ENCODE data around the gene SPATA6.
"Not testable (repeated sequence)": the region's sequence is repeated elsewhere in the genome, so short reads cannot be mapped to it uniquely, and the experiment has no call there.

The SPATA6 gene

DNA sequence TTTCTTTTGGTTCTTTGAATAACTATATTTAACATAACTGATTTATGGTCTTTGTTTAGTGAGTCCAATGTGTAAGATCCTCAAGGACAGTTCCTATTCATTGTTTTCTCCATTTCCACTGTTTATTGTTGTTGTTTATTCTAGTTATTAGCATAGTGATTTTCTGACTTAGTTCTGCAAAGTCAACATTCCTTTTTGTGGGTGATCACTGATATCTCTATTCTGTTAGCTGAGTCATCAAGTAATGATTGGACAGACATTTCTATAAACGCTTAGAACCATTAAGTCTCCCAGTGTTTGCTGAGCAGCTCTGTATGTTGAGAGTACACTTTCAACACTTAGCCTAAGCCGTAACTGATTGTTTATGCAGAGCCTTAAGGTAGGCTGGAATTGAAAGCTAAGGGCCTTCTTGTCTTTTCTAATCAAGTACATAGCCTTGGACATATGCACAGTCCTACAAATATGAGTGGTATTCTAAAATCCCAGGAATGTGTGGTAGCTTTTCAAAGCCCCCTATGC, 162.4 kb downstream of the SPATA6 start:
- Histone ChIP-seq H3K4me3 (ENCODE audit: low read depth in 1 of 5, low read length in 5 of 5) (no peak overlapping the region), H3K9ac (ENCODE audit: low read length in 5 of 5) (no peak overlapping the region), H3K36me3 (ENCODE audit: control insufficient read depth in 5 of 5, insufficient read depth in 5 of 5, low read length in 5 of 5) (peaks cover 0 to 7% (median 4%) of the 10 kb centered on the region in 5 donors), H3K27ac (ENCODE audit: low read depth, low read length) (no peak overlapping the region), H3K27me3 (ENCODE audit: control insufficient read depth in 5 of 5, insufficient read depth in 4 of 5, low read length in 5 of 5) (no peaks in the 10 kb centered on the region), H3K9me3 (ENCODE audit: control insufficient read depth in 5 of 5, low read length in 5 of 5) (peaks cover 0 to 8% (median 0%) of the 10 kb centered on the region in 5 donors), H3K4me1 (ENCODE audit: control insufficient read depth in 5 of 5, insufficient read depth in 5 of 5, low read length in 5 of 5) (no peaks in the 10 kb centered on the region)

- H3K36me3 ChIP-seq (ENCODE audit: control insufficient read depth in 5 of 5, insufficient read depth in 5 of 5, low read length in 5 of 5), result peaks cover 0 to 13% (median 4%) of the 10 kb centered on the region in 5 donors
- H3K9ac ChIP-seq (ENCODE audit: low read length in 5 of 5), result no peak overlapping the region
- H3K27ac ChIP-seq (ENCODE audit: low read depth, low read length), result no peak overlapping the region
- H3K27me3 ChIP-seq (ENCODE audit: control insufficient read depth in 5 of 5, insufficient read depth in 4 of 5, low read length in 5 of 5), result no peaks in the 10 kb centered on the region
- H3K9me3 ChIP-seq (ENCODE audit: control insufficient read depth in 5 of 5, low read length in 5 of 5), result peaks cover 0 to 3% (median 0%) of the 10 kb centered on the region in 5 donors
- H3K4me3 ChIP-seq (ENCODE audit: low read depth in 1 of 5, low read length in 5 of 5), result no peak overlapping the region
- no peaks in the 10 kb centered on the region for H3K4me1 ChIP-seq (ENCODE audit: control insufficient read depth in 5 of 5, insufficient read depth in 5 of 5, low read length in 5 of 5)
Measured at GRCh38 chr1:48302652-48303051, 169.4 kb downstream of the SPATA6 start.

DNA sequence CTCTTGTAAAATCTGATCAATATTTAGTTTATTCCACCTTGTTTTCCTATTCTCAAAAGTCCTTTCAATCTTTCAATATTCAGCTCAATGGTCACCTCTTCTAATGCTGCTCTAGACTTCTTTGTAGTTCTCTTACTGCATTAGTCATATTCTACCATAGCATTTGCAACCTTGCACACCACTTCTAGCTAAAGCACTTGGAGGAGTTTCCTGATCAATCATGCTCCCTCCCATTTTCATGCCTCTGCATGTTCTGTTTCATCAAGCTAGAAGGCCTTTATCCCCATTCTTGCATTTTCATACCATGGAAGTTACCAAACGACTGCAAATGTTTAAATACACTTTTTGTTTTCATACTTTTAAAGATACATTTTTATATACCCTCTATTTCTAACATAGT, 177.3 kb downstream of the SPATA6 start:
- Histone ChIP-seq H3K36me3 (ENCODE audit: control insufficient read depth in 5 of 5, insufficient read depth in 5 of 5, low read length in 5 of 5) (peaks cover 0 to 6% (median 2%) of the 10 kb centered on the region in 5 donors), H3K4me3 (ENCODE audit: low read depth in 1 of 5, low read length in 5 of 5) (no peak overlapping the region)

GRCh38 chr1:48294094-48294493, 177.9 kb downstream of the SPATA6 start:
- H3K9me3 ChIP-seq (ENCODE audit: control insufficient read depth in 5 of 5, low read length in 5 of 5); H3K9ac ChIP-seq (ENCODE audit: low read length in 5 of 5); H3K4me1 ChIP-seq (ENCODE audit: control insufficient read depth in 5 of 5, insufficient read depth in 5 of 5, low read length in 5 of 5); H3K27ac ChIP-seq (ENCODE audit: low read depth, low read length); H3K36me3 ChIP-seq (ENCODE audit: control insufficient read depth in 5 of 5, insufficient read depth in 5 of 5, low read length in 5 of 5); H3K4me3 ChIP-seq (ENCODE audit: low read depth in 1 of 5, low read length in 5 of 5); H3K27me3 ChIP-seq (ENCODE audit: control insufficient read depth in 5 of 5, insufficient read depth in 4 of 5, low read length in 5 of 5): not testable (repeated sequence)

More for the DNA sequence above, 177.3 kb downstream of the SPATA6 start:
- no peaks in the 10 kb centered on the region for H3K27me3 ChIP-seq (ENCODE audit: control insufficient read depth in 5 of 5, insufficient read depth in 4 of 5, low read length in 5 of 5)
- no peak overlapping the region for H3K9ac ChIP-seq (ENCODE audit: low read length in 5 of 5)
- no peak overlapping the region for H3K27ac ChIP-seq (ENCODE audit: low read depth, low read length)
- no peaks in the 10 kb centered on the region for H3K9me3 ChIP-seq (ENCODE audit: control insufficient read depth in 5 of 5, low read length in 5 of 5)
- peaks cover 0 to 2% (median 0%) of the 10 kb centered on the region in 5 donors for H3K4me1 ChIP-seq (ENCODE audit: control insufficient read depth in 5 of 5, insufficient read depth in 5 of 5, low read length in 5 of 5)

- Histone ChIP-seq H3K27ac (ENCODE audit: low read depth, low read length) (no peak overlapping the region), H3K9ac (ENCODE audit: low read length in 5 of 5) (no peak overlapping the region), H3K36me3 (ENCODE audit: control insufficient read depth in 5 of 5, insufficient read depth in 5 of 5, low read length in 5 of 5) (peaks cover 0 to 6% (median 2%) of the 10 kb centered on the region in 5 donors), H3K27me3 (ENCODE audit: control insufficient read depth in 5 of 5, insufficient read depth in 4 of 5, low read length in 5 of 5) (no peaks in the 10 kb centered on the region), H3K9me3 (ENCODE audit: control insufficient read depth in 5 of 5, low read length in 5 of 5) (no peaks in the 10 kb centered on the region), H3K4me3 (ENCODE audit: low read depth in 1 of 5, low read length in 5 of 5) (no peak overlapping the region), H3K4me1 (ENCODE audit: control insufficient read depth in 5 of 5, insufficient read depth in 5 of 5, low read length in 5 of 5) (peaks cover 0 to 2% (median 0%) of the 10 kb centered on the region in 5 donors)
Measured at GRCh38 chr1:48292706-48293105, 179.3 kb downstream of the SPATA6 start.

DNA sequence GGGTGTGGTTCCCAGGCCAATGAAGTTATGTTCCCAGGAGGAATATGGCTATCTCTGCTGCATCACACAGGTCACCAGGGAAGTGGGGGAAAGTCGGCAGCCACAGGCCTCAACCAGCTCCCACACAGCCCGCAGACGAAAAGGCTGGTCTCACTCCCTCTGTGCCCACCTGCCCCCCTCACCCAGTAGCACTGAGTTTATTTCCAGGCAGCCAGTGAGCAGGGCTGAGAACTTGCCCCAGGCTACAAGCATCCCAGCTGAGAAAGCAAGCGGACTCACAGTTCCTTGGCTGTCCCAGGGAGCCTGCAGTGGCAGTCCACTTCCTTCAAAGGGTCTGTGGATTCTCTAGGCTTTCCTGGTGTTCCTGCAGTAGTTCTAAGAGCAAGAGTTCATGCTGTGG, 180.6 kb downstream of the SPATA6 start:
- Histone ChIP-seq H3K9ac (ENCODE audit: low read length in 5 of 5) (no peak overlapping the region), H3K4me3 (ENCODE audit: low read depth in 1 of 5, low read length in 5 of 5) (no peak overlapping the region), H3K27ac (ENCODE audit: low read depth, low read length) (no peak overlapping the region), H3K4me1 (ENCODE audit: control insufficient read depth in 5 of 5, insufficient read depth in 5 of 5, low read length in 5 of 5) (peaks cover 0 to 2% (median 0%) of the 10 kb centered on the region in 5 donors), H3K9me3 (ENCODE audit: control insufficient read depth in 5 of 5, low read length in 5 of 5) (no peaks in the 10 kb centered on the region), H3K36me3 (ENCODE audit: control insufficient read depth in 5 of 5, insufficient read depth in 5 of 5, low read length in 5 of 5) (peaks cover 0 to 6% (median 2%) of the 10 kb centered on the region in 5 donors), H3K27me3 (ENCODE audit: control insufficient read depth in 5 of 5, insufficient read depth in 4 of 5, low read length in 5 of 5) (no peaks in the 10 kb centered on the region)

GRCh38 chr1:48285525-48285924, 186.5 kb downstream of the SPATA6 start:
- Histone ChIP-seq H3K36me3 (ENCODE audit: control insufficient read depth in 5 of 5, insufficient read depth in 5 of 5, low read length in 5 of 5) (no peaks in the 10 kb centered on the region), H3K4me1 (ENCODE audit: control insufficient read depth in 5 of 5, insufficient read depth in 5 of 5, low read length in 5 of 5) (no peaks in the 10 kb centered on the region), H3K4me3 (ENCODE audit: low read depth in 1 of 5, low read length in 5 of 5) (no peak overlapping the region)

GRCh38 chr1:48284696-48285420, 187.1 kb downstream of the SPATA6 start:
- H3K4me1 ChIP-seq (ENCODE audit: control insufficient read depth in 5 of 5, insufficient read depth in 5 of 5, low read length in 5 of 5); H3K27me3 ChIP-seq (ENCODE audit: control insufficient read depth in 5 of 5, insufficient read depth in 4 of 5, low read length in 5 of 5); H3K36me3 ChIP-seq (ENCODE audit: control insufficient read depth in 5 of 5, insufficient read depth in 5 of 5, low read length in 5 of 5); H3K9me3 ChIP-seq (ENCODE audit: control insufficient read depth in 5 of 5, low read length in 5 of 5); H3K4me3 ChIP-seq (ENCODE audit: low read depth in 1 of 5, low read length in 5 of 5); H3K9ac ChIP-seq (ENCODE audit: low read length in 5 of 5); H3K27ac ChIP-seq (ENCODE audit: low read depth, low read length): not testable (repeated sequence)

More at GRCh38 chr1:48285525-48285924, 186.5 kb downstream of the SPATA6 start:
- H3K9ac ChIP-seq (ENCODE audit: low read length in 5 of 5), result no peak overlapping the region
- H3K9me3 ChIP-seq (ENCODE audit: control insufficient read depth in 5 of 5, low read length in 5 of 5), result no peaks in the 10 kb centered on the region
- H3K27ac ChIP-seq (ENCODE audit: low read depth, low read length), result no peak overlapping the region
- no peaks in the 10 kb centered on the region for H3K27me3 ChIP-seq (ENCODE audit: control insufficient read depth in 5 of 5, insufficient read depth in 4 of 5, low read length in 5 of 5)

GRCh38 chr1:48282329-48282728, 189.7 kb downstream of the SPATA6 start:
- not testable (repeated sequence) for H3K36me3 ChIP-seq (ENCODE audit: control insufficient read depth in 5 of 5, insufficient read depth in 5 of 5, low read length in 5 of 5); H3K27ac ChIP-seq (ENCODE audit: low read depth, low read length); H3K9me3 ChIP-seq (ENCODE audit: control insufficient read depth in 5 of 5, low read length in 5 of 5); H3K4me1 ChIP-seq (ENCODE audit: control insufficient read depth in 5 of 5, insufficient read depth in 5 of 5, low read length in 5 of 5); H3K27me3 ChIP-seq (ENCODE audit: control insufficient read depth in 5 of 5, insufficient read depth in 4 of 5, low read length in 5 of 5); H3K4me3 ChIP-seq (ENCODE audit: low read depth in 1 of 5, low read length in 5 of 5); H3K9ac ChIP-seq (ENCODE audit: low read length in 5 of 5)

DNA sequence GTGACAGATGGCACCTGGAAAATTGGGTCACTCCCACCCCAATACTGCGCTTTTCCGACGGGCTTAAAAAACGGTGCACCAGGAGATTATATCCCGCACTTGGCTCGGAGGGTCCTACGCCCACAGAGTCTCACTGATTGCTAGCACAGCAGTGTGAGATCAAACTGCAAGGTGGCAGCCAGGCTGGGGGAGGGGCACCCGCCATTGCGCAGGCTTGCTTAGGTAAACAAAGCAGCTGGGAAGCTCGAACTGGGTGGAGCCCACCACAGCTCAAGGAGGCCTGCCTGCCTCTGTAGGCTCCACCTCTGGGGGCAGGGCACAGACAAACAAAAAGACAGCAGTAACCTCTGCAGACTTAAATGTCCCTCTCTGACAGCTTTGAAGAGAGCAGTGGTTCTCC, 194.6 kb downstream of the SPATA6 start:
- not testable (repeated sequence) for H3K9ac ChIP-seq (ENCODE audit: low read length in 5 of 5); H3K36me3 ChIP-seq (ENCODE audit: control insufficient read depth in 5 of 5, insufficient read depth in 5 of 5, low read length in 5 of 5); H3K27me3 ChIP-seq (ENCODE audit: control insufficient read depth in 5 of 5, insufficient read depth in 4 of 5, low read length in 5 of 5); H3K9me3 ChIP-seq (ENCODE audit: control insufficient read depth in 5 of 5, low read length in 5 of 5); H3K4me3 ChIP-seq (ENCODE audit: low read depth in 1 of 5, low read length in 5 of 5); H3K4me1 ChIP-seq (ENCODE audit: control insufficient read depth in 5 of 5, insufficient read depth in 5 of 5, low read length in 5 of 5); H3K27ac ChIP-seq (ENCODE audit: low read depth, low read length)
